Neural cell (in vitro differentiated cells): Measurements from ENCODE around the gene RWDD1. TPM values are rescaled to one million over a fixed set of nuclear protein-coding genes. Genes with fewer than 3 reads are reported as not detected.

Experiments
- H2AFZ ChIP-seq: fragments of 200-600, 300-800 bp; sonication (generic), shearing (Covaris generic); 2 replicates; pipeline ENCODE4 v1.6.0; 2014; ENCODE audit warnings: low read depth, mild to moderate bottlenecking, antibody characterized with exemption, low read length, moderate library complexity
- H3F3A ChIP-seq: fragments of 200-600 bp; shearing (Covaris generic); 2 replicates; pipeline ENCODE4 v1.6.1; 2016; ENCODE audit warnings: mild to moderate bottlenecking, moderate library complexity, mixed read lengths, antibody characterized with exemption, low read length; ENCODE audit not compliant: insufficient read depth, poor library complexity, severe bottlenecking
- H3K27ac ChIP-seq: fragments of 200-600, 300-800 bp; sonication (generic), shearing (Covaris generic); 2 replicates; pipeline ENCODE4 v1.5.1; 2014; ENCODE audit warnings: mild to moderate bottlenecking, low read length, moderate library complexity
- H3K27me3 ChIP-seq: fragments of 300-800, 200-600 bp; sonication (generic), shearing (Covaris generic); 2 replicates; pipeline ENCODE4 v1.6.0; 2014; ENCODE audit warnings: mild to moderate bottlenecking, low read depth, low read length, moderate library complexity; ENCODE audit not compliant: insufficient read depth
- H3K36me3 ChIP-seq: fragments of 300-800, 200-600 bp; sonication (generic), shearing (Covaris generic); 2 replicates; pipeline ENCODE4 v1.5.1; 2014; ENCODE audit warnings: mild to moderate bottlenecking, antibody characterized with exemption, low read length, moderate library complexity; ENCODE audit not compliant: insufficient read depth
- H3K4me2 ChIP-seq: fragments of 300-800, 200-600 bp; sonication (generic), shearing (Covaris generic); 2 replicates; pipeline ENCODE4 v1.6.0; 2014; ENCODE audit warnings: mild to moderate bottlenecking, low read length
- H3K4me3 ChIP-seq: fragments of 300-800, 200-600 bp; sonication (generic), shearing (Covaris generic); 2 replicates; pipeline ENCODE4 v1.5.1; 2014; ENCODE audit warnings: mild to moderate bottlenecking, low read length, moderate library complexity
- H3K79me2 ChIP-seq: fragments of 200-600 bp; shearing (Covaris generic); replicated peaks from 2 replicates; pipeline ENCODE4 v1.6.0; 2014; ENCODE audit warnings: mild to moderate bottlenecking, low read length, moderate library complexity; ENCODE audit not compliant: insufficient read depth
- H3K9ac ChIP-seq: fragments of 300-800, 200-600 bp; sonication (generic), shearing (Covaris generic); 2 replicates; pipeline ENCODE4 v1.6.1; 2016; ENCODE audit warnings: mild to moderate bottlenecking, low read length, mixed read lengths
- H3K9me2 ChIP-seq: fragments of 200-600 bp; shearing (Covaris generic); 2 replicates; pipeline ENCODE4 v1.6.1; 2016; ENCODE audit warnings: mild to moderate bottlenecking, low read length, mixed read lengths; ENCODE audit not compliant: insufficient read depth
- H3K9me3 ChIP-seq: fragments of 200-600, 300-800 bp; sonication (generic), shearing (Covaris generic); 2 replicates; pipeline ENCODE4 v1.6.1; 2016; ENCODE audit warnings: mild to moderate bottlenecking, mixed run types, low read length, moderate library complexity, mixed read lengths
- H4K20me1 ChIP-seq: fragments of 200-600 bp; shearing (Covaris generic); 2 replicates; pipeline ENCODE4 v1.6.1; 2016; ENCODE audit warnings: mild to moderate bottlenecking, mixed run types; ENCODE audit not compliant: insufficient read depth
- EP300 ChIP-seq: fragments of 450-650 bp; conservative IDR thresholded peaks from 2 replicates; pipeline ENCODE4 v1.6.1; 2014; ENCODE audit warnings: antibody characterized with exemption, mild to moderate bottlenecking, moderate library complexity; ENCODE audit not compliant: poor library complexity, severe bottlenecking
- EZH2 ChIP-seq: fragments of 200-600, 300-800 bp; shearing (Covaris generic), sonication (generic); IDR thresholded peaks from 2 replicates; pipeline ENCODE4 v1.6.1; 2014; ENCODE audit warnings: antibody characterized with exemption, low read length, borderline replicate concordance, mild to moderate bottlenecking; ENCODE audit not compliant: insufficient read depth, poor library complexity, severe bottlenecking
- MXI1 ChIP-seq: fragments of 450-650 bp; conservative IDR thresholded peaks from 2 replicates; pipeline ENCODE4 v1.6.1; 2014; ENCODE audit warnings: antibody characterized with exemption, mild to moderate bottlenecking; ENCODE audit not compliant: poor library complexity, severe bottlenecking
- POLR2AphosphoS5 ChIP-seq: IDR thresholded peaks from 2 replicates; pipeline ENCODE4 v1.6.1; 2012
- RAD21 ChIP-seq: fragments of 450-650 bp; conservative IDR thresholded peaks from 2 replicates; pipeline ENCODE4 v1.6.1; 2014; ENCODE audit warnings: antibody characterized with exemption, mild to moderate bottlenecking, moderate library complexity
- SMC3 ChIP-seq: fragments of 450-650 bp; conservative IDR thresholded peaks from 2 replicates; pipeline ENCODE4 v1.6.1; 2014; ENCODE audit warnings: antibody characterized with exemption, mild to moderate bottlenecking, moderate library complexity; ENCODE audit not compliant: poor library complexity
- TAF1 ChIP-seq: IDR thresholded peaks from 2 replicates; pipeline ENCODE4 v1.6.1; 2012; ENCODE audit warnings: low read depth
- polyA plus RNA-seq: library from polyadenylated mRNA; depleted of rRNA; stranded (reverse); fragments of >200 nt; gene quantifications from 2 replicates; pipeline ENCODE4 v1.2.3, GENCODE V29; 2014
- TF ChIP-seq, protein P1 (sequence below): fragments of 450-650 bp; IDR thresholded peaks from 2 replicates; pipeline ENCODE4 v1.5.1; 2014; ENCODE audit warnings: antibody characterized with exemption, mild to moderate bottlenecking, moderate library complexity; ENCODE audit not compliant: poor library complexity, severe bottlenecking
- TF ChIP-seq, protein P2 (sequence below): IDR thresholded peaks from 2 replicates; pipeline ENCODE4 v1.6.1; 2012; ENCODE audit warnings: borderline replicate concordance

The RWDD1 gene
- polyA plus RNA-seq, 1 donor from 2014 or later: 83.3 TPM

DNA sequence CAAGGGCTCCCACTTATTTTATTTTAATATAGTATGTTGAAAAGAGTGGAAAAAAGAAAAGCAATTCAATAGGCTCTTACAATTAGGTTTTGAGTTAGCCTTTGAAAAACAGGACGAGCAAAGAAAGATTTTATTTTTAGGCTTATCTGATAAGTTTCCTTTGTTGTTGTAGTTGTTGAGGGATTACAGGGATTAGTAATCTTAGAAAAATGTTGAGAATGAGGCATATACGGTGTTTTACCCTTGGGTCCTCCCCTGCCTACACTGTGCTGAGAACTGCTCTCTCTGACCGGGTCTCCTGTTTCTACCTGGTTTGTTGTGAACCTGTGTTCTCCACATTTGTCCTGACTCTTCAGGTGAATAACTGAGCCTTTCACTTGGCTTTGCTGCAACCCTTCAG lies 42.5 kb upstream of the RWDD1 start:
- Histone ChIP-seq H3K27ac (no peak overlapping the region), H3F3A (no peaks in the 10 kb centered on the region), H3K4me2 (no peak overlapping the region), H4K20me1 (no peaks in the 10 kb centered on the region), H3K4me3 (no peak overlapping the region), H3K27me3 (no peaks in the 10 kb centered on the region), H3K79me2 (no peaks in the 10 kb centered on the region), H3K36me3 (no peaks in the 10 kb centered on the region), H3K9me2 (no peaks in the 10 kb centered on the region), H2AFZ (no peak overlapping the region), H3K9me3 (no peaks in the 10 kb centered on the region), H3K9ac (no peak overlapping the region)
- TF ChIP-seq, protein P1, sequence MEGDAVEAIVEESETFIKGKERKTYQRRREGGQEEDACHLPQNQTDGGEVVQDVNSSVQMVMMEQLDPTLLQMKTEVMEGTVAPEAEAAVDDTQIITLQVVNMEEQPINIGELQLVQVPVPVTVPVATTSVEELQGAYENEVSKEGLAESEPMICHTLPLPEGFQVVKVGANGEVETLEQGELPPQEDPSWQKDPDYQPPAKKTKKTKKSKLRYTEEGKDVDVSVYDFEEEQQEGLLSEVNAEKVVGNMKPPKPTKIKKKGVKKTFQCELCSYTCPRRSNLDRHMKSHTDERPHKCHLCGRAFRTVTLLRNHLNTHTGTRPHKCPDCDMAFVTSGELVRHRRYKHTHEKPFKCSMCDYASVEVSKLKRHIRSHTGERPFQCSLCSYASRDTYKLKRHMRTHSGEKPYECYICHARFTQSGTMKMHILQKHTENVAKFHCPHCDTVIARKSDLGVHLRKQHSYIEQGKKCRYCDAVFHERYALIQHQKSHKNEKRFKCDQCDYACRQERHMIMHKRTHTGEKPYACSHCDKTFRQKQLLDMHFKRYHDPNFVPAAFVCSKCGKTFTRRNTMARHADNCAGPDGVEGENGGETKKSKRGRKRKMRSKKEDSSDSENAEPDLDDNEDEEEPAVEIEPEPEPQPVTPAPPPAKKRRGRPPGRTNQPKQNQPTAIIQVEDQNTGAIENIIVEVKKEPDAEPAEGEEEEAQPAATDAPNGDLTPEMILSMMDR: no peak
- TF ChIP-seq EP300 (no peak), POLR2AphosphoS5 (no peak), MXI1 (no peak), TAF1 (no peak), EZH2 (no peak), SMC3 (no peak)

DNA sequence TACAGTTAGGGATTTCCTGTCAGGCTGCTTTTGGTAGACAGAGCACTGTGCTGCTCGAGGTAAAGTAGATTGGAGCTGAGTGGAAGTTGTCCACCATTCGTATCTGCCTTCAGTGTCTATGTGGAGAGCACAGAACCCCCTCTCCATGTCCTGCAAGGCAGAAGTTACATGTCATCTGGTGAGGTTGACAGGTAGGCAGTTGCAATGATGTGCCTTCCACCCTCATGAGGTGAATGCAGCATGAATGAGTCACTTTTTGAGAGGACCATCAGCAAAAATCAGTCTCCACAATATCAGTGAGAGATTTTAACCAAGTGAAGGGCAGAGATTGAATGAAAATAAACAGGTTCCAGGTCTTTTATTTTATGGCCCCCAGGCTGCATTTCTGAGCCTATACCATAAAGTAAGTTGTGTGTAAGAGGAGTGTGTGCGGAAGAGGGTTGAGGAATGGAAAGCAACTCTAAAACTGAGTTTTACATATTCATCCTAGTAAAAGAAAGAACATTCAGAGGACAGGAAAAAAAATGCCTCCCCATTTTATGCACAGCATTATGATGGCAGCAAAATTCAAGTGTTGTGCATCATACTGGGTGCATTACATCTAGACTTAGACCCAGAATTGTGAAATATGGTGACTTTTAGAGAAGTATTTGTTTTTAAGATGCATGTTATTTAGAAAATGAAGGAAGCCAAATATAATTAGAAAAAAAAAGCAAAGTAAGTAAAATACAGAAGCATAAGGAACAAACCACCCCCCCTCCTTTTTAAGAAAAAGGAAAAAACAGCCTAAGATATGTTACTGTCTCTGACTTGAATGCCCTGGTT lies 41.6 kb upstream of the RWDD1 start:
- Histone ChIP-seq H4K20me1 (no peaks in the 10 kb centered on the region), H3F3A (no peaks in the 10 kb centered on the region), H3K9me3 (no peaks in the 10 kb centered on the region), H3K79me2 (no peaks in the 10 kb centered on the region), H3K9ac (no peak overlapping the region), H3K9me2 (no peaks in the 10 kb centered on the region), H3K4me3 (no peak overlapping the region), H3K4me2 (no peak overlapping the region), H2AFZ (no peak overlapping the region), H3K27me3 (no peaks in the 10 kb centered on the region), H3K27ac (no peak overlapping the region), H3K36me3 (no peaks in the 10 kb centered on the region)
- TF ChIP-seq POLR2AphosphoS5 (no peak), EP300 (no peak), MXI1 (no peak), TAF1 (no peak), SMC3 (no peak), RAD21 (no peak), EZH2 (no peak)
- TF ChIP-seq, protein P2, sequence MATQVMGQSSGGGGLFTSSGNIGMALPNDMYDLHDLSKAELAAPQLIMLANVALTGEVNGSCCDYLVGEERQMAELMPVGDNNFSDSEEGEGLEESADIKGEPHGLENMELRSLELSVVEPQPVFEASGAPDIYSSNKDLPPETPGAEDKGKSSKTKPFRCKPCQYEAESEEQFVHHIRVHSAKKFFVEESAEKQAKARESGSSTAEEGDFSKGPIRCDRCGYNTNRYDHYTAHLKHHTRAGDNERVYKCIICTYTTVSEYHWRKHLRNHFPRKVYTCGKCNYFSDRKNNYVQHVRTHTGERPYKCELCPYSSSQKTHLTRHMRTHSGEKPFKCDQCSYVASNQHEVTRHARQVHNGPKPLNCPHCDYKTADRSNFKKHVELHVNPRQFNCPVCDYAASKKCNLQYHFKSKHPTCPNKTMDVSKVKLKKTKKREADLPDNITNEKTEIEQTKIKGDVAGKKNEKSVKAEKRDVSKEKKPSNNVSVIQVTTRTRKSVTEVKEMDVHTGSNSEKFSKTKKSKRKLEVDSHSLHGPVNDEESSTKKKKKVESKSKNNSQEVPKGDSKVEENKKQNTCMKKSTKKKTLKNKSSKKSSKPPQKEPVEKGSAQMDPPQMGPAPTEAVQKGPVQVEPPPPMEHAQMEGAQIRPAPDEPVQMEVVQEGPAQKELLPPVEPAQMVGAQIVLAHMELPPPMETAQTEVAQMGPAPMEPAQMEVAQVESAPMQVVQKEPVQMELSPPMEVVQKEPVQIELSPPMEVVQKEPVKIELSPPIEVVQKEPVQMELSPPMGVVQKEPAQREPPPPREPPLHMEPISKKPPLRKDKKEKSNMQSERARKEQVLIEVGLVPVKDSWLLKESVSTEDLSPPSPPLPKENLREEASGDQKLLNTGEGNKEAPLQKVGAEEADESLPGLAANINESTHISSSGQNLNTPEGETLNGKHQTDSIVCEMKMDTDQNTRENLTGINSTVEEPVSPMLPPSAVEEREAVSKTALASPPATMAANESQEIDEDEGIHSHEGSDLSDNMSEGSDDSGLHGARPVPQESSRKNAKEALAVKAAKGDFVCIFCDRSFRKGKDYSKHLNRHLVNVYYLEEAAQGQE: no peak
- TF ChIP-seq, protein P1: no peak
